ENCODE measurements around the gene KMT2B. TPM values are rescaled to one million over a fixed set of nuclear protein-coding genes. Genes with fewer than 3 reads are reported as not detected.

The KMT2B gene
- polyA plus RNA-seq, 2 of the 4 experiments (the other 2 are of a cell fraction) = 17.8 to 39.4 TPM

GRCh38 chr19:35750167-35750566 is 32.4 kb downstream of the KMT2B start:
- peaks cover 22% of the 10 kb centered on the region for H3K4me1 ChIP-seq
- H3K4me2 ChIP-seq = peak overlapping the region; percentile 94; the same call in 2 of the 3 replicates
- WGBS (ENCODE audit: missing lambda C conversion rate) = 90% methylated on average over 5 of the region's 5 CpGs
- POLR2A ChIA-PET = no interaction called here
- no peak overlapping the region for H3K4me3 ChIP-seq
- no peak for DNase-seq (ENCODE audit: low read depth in 1 of 2, low spot score in 1 of 2)
- FAIRE-seq = no peak
- H3K9me3 ChIP-seq = no peaks in the 10 kb centered on the region
- ATAC-seq = no peak
- CTCF ChIA-PET = interaction anchor here (1.6 kb wide), 1 partner anchor 182 kb away, joined by 12 read pairs; no protein-coding TSS in a partner anchor
- TF ChIP-seq HES2 (IDR thresholded peaks at IDR 0.05) (no peak), HOXA7 (CRISPR knock-in tag; IDR thresholded peaks at IDR 0.05) (no peak), SREBF2 (IDR thresholded peaks at IDR 0.05) (no peak), MAFK (IDR thresholded peaks at IDR 0.05; ENCODE audit: partially characterized antibody) (no peak), EHF (CRISPR knock-in tag; IDR thresholded peaks at IDR 0.05) (no peak), ZNF302 (CRISPR knock-in tag; IDR thresholded peaks at IDR 0.05) (no peak), E2F6 (IDR thresholded peaks at IDR 0.05; ENCODE audit: borderline replicate concordance, low read depth) (no peak), NPAS2 (CRISPR knock-in tag; IDR thresholded peaks at IDR 0.05; ENCODE audit: borderline replicate concordance) (no peak), KDM1A (IDR thresholded peaks at IDR 0.05; ENCODE audit: low read depth) (no peak), FOXS1 (CRISPR knock-in tag; IDR thresholded peaks at IDR 0.05) (no peak), ATOH8 (CRISPR knock-in tag; IDR thresholded peaks at IDR 0.05; ENCODE audit: low read depth) (no peak), HOXB13 (CRISPR knock-in tag; IDR thresholded peaks at IDR 0.05; ENCODE audit: low read depth) (no peak), ZC3H11A (IDR thresholded peaks at IDR 0.05) (no peak), TFCP2L1 (CRISPR knock-in tag; IDR thresholded peaks at IDR 0.05) (no peak), SMC3 (IDR thresholded peaks at IDR 0.05) (no peak)
- no peak overlapping the region for H3K27ac ChIP-seq

GRCh38 chr19:35751839-35752745 is 34.3 kb downstream of the KMT2B start:
- Histone ChIP-seq H3K9me3 (no peaks in the 10 kb centered on the region), H3K27ac (no peak overlapping the region), H3K4me1 (peaks cover 17% of the 10 kb centered on the region), H3K4me2 (no peak overlapping the region), H3K4me3 (no peak overlapping the region)
- no peak for ATAC-seq
- POLR2A ChIA-PET = no interaction called here
- no peak for TF ChIP-seq E2F6 (IDR thresholded peaks at IDR 0.05; ENCODE audit: borderline replicate concordance, low read depth)
- no peak for TF ChIP-seq RAD21 (conservative IDR thresholded peaks at IDR 0.05 in 1 of 2, IDR thresholded peaks at IDR 0.05 in 1 of 2)
- no peak for TF ChIP-seq RCOR1 (IDR thresholded peaks at IDR 0.05; ENCODE audit: low read depth, low read length)
- no peak for TF ChIP-seq HMGXB4 (CRISPR knock-in tag; IDR thresholded peaks at IDR 0.05; ENCODE audit: borderline replicate concordance)
- TF ChIP-seq ZSCAN20 (CRISPR knock-in tag; IDR thresholded peaks at IDR 0.05) = no peak
- TF ChIP-seq FOXS1 (CRISPR knock-in tag; IDR thresholded peaks at IDR 0.05) = no peak
- TF ChIP-seq SMC3 (IDR thresholded peaks at IDR 0.05) = no peak
- FAIRE-seq = no peak
- DNase-seq (ENCODE audit: low read depth in 1 of 2, low spot score in 1 of 2) = no peak
- WGBS (ENCODE audit: missing lambda C conversion rate) = 91% methylated on average over 14 of the region's 14 CpGs
- CTCF ChIA-PET = interaction anchor here (0.6 to 1.7 kb wide), 7 partner anchors 9 to 204 kb away, joined by 3 to 12 read pairs (median 3); partner anchors contain the start of gene IGFLR1

All from A549 (cell line).